ENCODE results near the gene SMARCC2. TPM values are rescaled to one million over a fixed set of nuclear protein-coding genes. Genes with fewer than 3 reads are reported as not detected.

Gene SMARCC2
- total RNA-seq, 4 donors from 2014 or later: 104 to 139 (median 117) TPM

- no peaks in the 10 kb centered on the region for H3K9me3 ChIP-seq
These were observed 27.2 kb upstream of the SMARCC2 start for GRCh38 chr12:56216461-56216860.

DNA sequence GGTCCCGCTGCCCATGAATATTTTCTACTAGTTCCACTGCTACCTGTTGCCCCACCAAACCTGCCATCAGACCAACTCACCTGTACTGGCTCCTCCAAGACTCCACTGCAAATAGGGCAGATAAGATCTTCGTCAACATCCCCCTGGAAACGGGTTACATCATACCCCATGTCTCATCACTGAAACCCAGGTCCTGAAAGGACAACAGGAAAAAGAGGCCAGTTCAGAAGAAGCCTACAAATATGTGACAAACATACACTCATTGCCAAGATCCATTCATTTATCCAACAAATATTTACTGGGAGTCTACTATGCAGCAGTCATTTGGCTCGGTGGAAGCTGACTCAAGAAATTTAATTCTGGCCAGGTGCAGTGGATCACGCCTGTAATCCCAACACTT is 24.6 kb upstream of the SMARCC2 start:
- 90 to 94% methylated on average over 5 of the region's 5 CpGs for WGBS, 2 donors
- Histone ChIP-seq H3K36me3 (peaks cover 6 to 89% (median 36%) of the 10 kb centered on the region in 3 donors), H3K27me3 (no peaks in the 10 kb centered on the region), H3K4me3 (no peak overlapping the region), H3K4me1 (peaks cover 0 to 12% (median 0%) of the 10 kb centered on the region in 4 donors), H3K27ac (no peak overlapping the region), H3K9me3 (no peaks in the 10 kb centered on the region)
- TF ChIP-seq POLR2A (IDR thresholded peaks at IDR 0.05) (no peak), EP300 (IDR thresholded peaks at IDR 0.05) (no peak)
- TF ChIP-seq, protein P1, sequence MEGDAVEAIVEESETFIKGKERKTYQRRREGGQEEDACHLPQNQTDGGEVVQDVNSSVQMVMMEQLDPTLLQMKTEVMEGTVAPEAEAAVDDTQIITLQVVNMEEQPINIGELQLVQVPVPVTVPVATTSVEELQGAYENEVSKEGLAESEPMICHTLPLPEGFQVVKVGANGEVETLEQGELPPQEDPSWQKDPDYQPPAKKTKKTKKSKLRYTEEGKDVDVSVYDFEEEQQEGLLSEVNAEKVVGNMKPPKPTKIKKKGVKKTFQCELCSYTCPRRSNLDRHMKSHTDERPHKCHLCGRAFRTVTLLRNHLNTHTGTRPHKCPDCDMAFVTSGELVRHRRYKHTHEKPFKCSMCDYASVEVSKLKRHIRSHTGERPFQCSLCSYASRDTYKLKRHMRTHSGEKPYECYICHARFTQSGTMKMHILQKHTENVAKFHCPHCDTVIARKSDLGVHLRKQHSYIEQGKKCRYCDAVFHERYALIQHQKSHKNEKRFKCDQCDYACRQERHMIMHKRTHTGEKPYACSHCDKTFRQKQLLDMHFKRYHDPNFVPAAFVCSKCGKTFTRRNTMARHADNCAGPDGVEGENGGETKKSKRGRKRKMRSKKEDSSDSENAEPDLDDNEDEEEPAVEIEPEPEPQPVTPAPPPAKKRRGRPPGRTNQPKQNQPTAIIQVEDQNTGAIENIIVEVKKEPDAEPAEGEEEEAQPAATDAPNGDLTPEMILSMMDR (IDR thresholded peaks at IDR 0.05): no peak
- DNase-seq (ENCODE audit: low spot score in 2 of 2): no peak

More at GRCh38 chr12:56216461-56216860, 27.2 kb upstream of the SMARCC2 start:
- no peak for TF ChIP-seq EP300 (IDR thresholded peaks at IDR 0.05)
- TF ChIP-seq, protein P1 (IDR thresholded peaks at IDR 0.05): no peak
- no peak for TF ChIP-seq POLR2A (IDR thresholded peaks at IDR 0.05)
- no peak for DNase-seq (ENCODE audit: low spot score in 2 of 2)
- Histone ChIP-seq H3K36me3 (peaks cover 6 to 63% (median 22%) of the 10 kb centered on the region in 3 donors), H3K27me3 (no peaks in the 10 kb centered on the region), H3K27ac (no peak overlapping the region), H3K4me1 (peaks cover 0 to 35% (median 13%) of the 10 kb centered on the region in 4 donors), H3K4me3 (no peak overlapping the region)
- WGBS, 2 donors: 75 to 77% methylated on average over 3 of the region's 3 CpGs

GRCh38 chr12:56212361-56212760 is 23.1 kb upstream of the SMARCC2 start:
- peaks cover 0 to 5% (median 0%) of the 10 kb centered on the region in 4 donors for H3K4me1 ChIP-seq
- WGBS, 2 donors: 87 to 88% methylated on average over 1 of the region's 1 CpG
- no peak overlapping the region for H3K27ac ChIP-seq
- H3K36me3 ChIP-seq: peaks cover 6 to 100% (median 46%) of the 10 kb centered on the region in 3 donors
- DNase-seq (ENCODE audit: low spot score in 2 of 2): no peak
- H3K27me3 ChIP-seq: no peaks in the 10 kb centered on the region
- H3K4me3 ChIP-seq: no peak overlapping the region
- TF ChIP-seq, protein P1 (IDR thresholded peaks at IDR 0.05): no peak
- TF ChIP-seq EP300 (IDR thresholded peaks at IDR 0.05) (no peak), POLR2A (IDR thresholded peaks at IDR 0.05) (no peak)
- H3K9me3 ChIP-seq: no peaks in the 10 kb centered on the region

- DNase-seq (ENCODE audit: low spot score in 2 of 2): no peak
- H3K27me3 ChIP-seq: no peaks in the 10 kb centered on the region
- H3K27ac ChIP-seq: no peak overlapping the region
- no peaks in the 10 kb centered on the region for H3K9me3 ChIP-seq
- TF ChIP-seq EP300 (IDR thresholded peaks at IDR 0.05) (no peak), POLR2A (IDR thresholded peaks at IDR 0.05) (no peak)
- TF ChIP-seq, protein P1 (IDR thresholded peaks at IDR 0.05): no peak
- 83 to 92% methylated on average over 6 of the region's 6 CpGs for WGBS, 2 donors
- peaks cover 5 to 83% (median 41%) of the 10 kb centered on the region in 3 donors for H3K36me3 ChIP-seq
- no peak overlapping the region for H3K4me3 ChIP-seq
- peaks cover 0 to 6% (median 0%) of the 10 kb centered on the region in 4 donors for H3K4me1 ChIP-seq
These were observed 18.7 kb upstream of the SMARCC2 start for GRCh38 chr12:56208006-56208405.

GRCh38 chr12:56206452-56207166 is 17.3 kb upstream of the SMARCC2 start:
- H3K27ac ChIP-seq: peak overlapping the region in 1 of 4 donors; percentile 29
- H3K4me1 ChIP-seq: peaks cover 0 to 6% (median 0%) of the 10 kb centered on the region in 4 donors
- H3K36me3 ChIP-seq: peaks cover 0 to 69% (median 36%) of the 10 kb centered on the region in 3 donors
- WGBS, 2 donors: 43 to 46% methylated on average over 14 of the region's 14 CpGs
- TF ChIP-seq, protein P1 (IDR thresholded peaks at IDR 0.05): peak; percentile 35 to 56 (median 51)
- no peak for TF ChIP-seq EP300 (IDR thresholded peaks at IDR 0.05)
- TF ChIP-seq POLR2A (IDR thresholded peaks at IDR 0.05): no peak
- no peak overlapping the region for H3K4me3 ChIP-seq
- no peaks in the 10 kb centered on the region for H3K9me3 ChIP-seq
- DNase-seq (ENCODE audit: low spot score in 2 of 2): peak; percentile 28 to 72
- H3K27me3 ChIP-seq: no peaks in the 10 kb centered on the region

All from tibial nerve (tissue), 4 donors.